Gastroesophageal sphincter (tissue), 3 donors: ENCODE data around the gene USP32.

ENCODE experiments used
- CTCF ChIP-seq, 4 experiments: fragments of 200-600 bp in 2 of 4; fragments of 450-650 bp in 2 of 4; sonication (generic) in 1 of 4; IDR thresholded peaks; one replicate each; pipeline ENCODE4 v1.5.1; 2017 to 2019; ENCODE audit warnings: antibody characterized with exemption in 4 of 4, mild to moderate bottlenecking in 2 of 4, moderate library complexity in 2 of 4
- POLR2A ChIP-seq, 2 donors: fragments of 450-650 bp; IDR thresholded peaks; one replicate each; pipeline ENCODE4 v1.6.1; 2017; ENCODE audit warnings: antibody characterized with exemption in 2 of 2, mild to moderate bottlenecking in 2 of 2, moderate library complexity in 1 of 2
- POLR2AphosphoS5 ChIP-seq: sonication (generic); formaldehyde crosslinking; IDR thresholded peaks from one replicate; pipeline ENCODE4 v1.6.1; 2017; ENCODE audit warnings: antibody characterized with exemption

DNA sequence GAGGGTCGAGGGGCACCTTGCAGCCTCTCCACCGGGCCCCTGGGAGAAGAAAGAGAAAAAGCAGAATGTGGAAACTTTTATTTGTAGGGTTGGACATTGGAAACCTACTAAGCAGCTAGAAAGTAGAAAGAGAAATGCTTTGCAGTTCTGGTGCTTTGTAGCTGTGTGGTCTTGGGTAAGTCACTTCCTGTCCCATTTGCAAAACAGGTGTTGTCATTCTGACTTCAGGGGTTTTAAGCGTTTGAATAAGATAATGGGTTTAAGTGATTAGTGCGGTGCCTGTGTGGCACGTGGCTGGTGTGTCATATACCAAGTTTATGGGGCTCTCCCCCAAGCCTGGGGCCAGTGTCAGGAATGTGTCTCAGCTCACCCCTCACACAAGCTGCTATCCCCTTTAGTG is 240.6 kb downstream of the USP32 start:
- no peak for TF ChIP-seq POLR2A (IDR thresholded peaks at IDR 0.05)
- no peak for TF ChIP-seq POLR2AphosphoS5
- TF ChIP-seq CTCF (IDR thresholded peaks at IDR 0.05): no peak
